Activated T-helper 17 cell treated with anti-CD3 and anti-CD28 coated beads, Interleukin-2, amount 50 U/mL, for 72 hours (primary cell): ENCODE results near the gene PRDX5. TPM values are rescaled to one million over a fixed set of nuclear protein-coding genes. Genes with fewer than 3 reads are reported as not detected.

ENCODE experiments used
- ATAC-seq: fragments of 150-1000 bp; cut with Tn5 transposase; replicated peaks from 2 replicates; pipeline ENCODE4 v1.10.0; 2021; ENCODE audit warnings: mild to moderate bottlenecking, moderate library complexity
- H3K27ac Mint-ChIP-seq: one replicate; pipeline ENCODE4 v1.8.0; 2022; ENCODE audit warnings: mixed read lengths
- H3K27me3 Mint-ChIP-seq: one replicate; pipeline ENCODE4 v1.8.0; 2022; ENCODE audit warnings: mixed read lengths
- H3K36me3 Mint-ChIP-seq: one replicate; pipeline ENCODE4 v1.8.0; 2022; ENCODE audit warnings: low read depth, mild to moderate bottlenecking, mixed read lengths
- H3K4me1 Mint-ChIP-seq: one replicate; pipeline ENCODE4 v1.8.0; 2022; ENCODE audit warnings: mixed read lengths
- H3K4me3 Mint-ChIP-seq: one replicate; pipeline ENCODE4 v1.8.0; 2022; ENCODE audit warnings: mild to moderate bottlenecking, mixed read lengths
- H3K9me3 Mint-ChIP-seq: one replicate; pipeline ENCODE4 v1.8.0; 2022; ENCODE audit warnings: mixed read lengths
- total RNA-seq, 2 donors: library from RNA; stranded (reverse); gene quantifications; one replicate each; pipeline ENCODE4 v1.2.3, GENCODE V29; 2022

PRDX5 gene
- total RNA-seq, 2 donors from 2014 or later: 124 to 164 TPM

- Mint-ChIP-seq H3K9me3 (no peaks in the 10 kb centered on the region), H3K27me3 (no peaks in the 10 kb centered on the region), H3K4me1 (peaks cover 19% of the 10 kb centered on the region), H3K4me3 (no peak overlapping the region), H3K36me3 (peaks cover 78% of the 10 kb centered on the region), H3K27ac (no peak overlapping the region)
- no peak for ATAC-seq
Measured at GRCh38 chr11:64361659-64362058, 43.7 kb downstream of the PRDX5 start.

GRCh38 chr11:64362339-64362738 is 44.4 kb downstream of the PRDX5 start:
- H3K4me1 Mint-ChIP-seq: peaks cover 17% of the 10 kb centered on the region
- H3K27me3 Mint-ChIP-seq: no peaks in the 10 kb centered on the region
- H3K9me3 Mint-ChIP-seq: no peaks in the 10 kb centered on the region
- peaks cover 81% of the 10 kb centered on the region for H3K36me3 Mint-ChIP-seq
- no peak for ATAC-seq
- H3K4me3 Mint-ChIP-seq: no peak overlapping the region
- H3K27ac Mint-ChIP-seq: no peak overlapping the region

- Mint-ChIP-seq H3K36me3 (peaks cover 93% of the 10 kb centered on the region), H3K27ac (peak overlapping the region; percentile 56), H3K4me1 (peaks cover 9% of the 10 kb centered on the region)
Measured at GRCh38 chr11:64364435-64364834, 46.5 kb downstream of the PRDX5 start.

GRCh38 chr11:64364911-64365310 is 47.0 kb downstream of the PRDX5 start:
- Mint-ChIP-seq H3K4me3 (no peak overlapping the region), H3K4me1 (peaks cover 4% of the 10 kb centered on the region), H3K27ac (no peak overlapping the region), H3K27me3 (no peaks in the 10 kb centered on the region), H3K9me3 (no peaks in the 10 kb centered on the region), H3K36me3 (peaks cover 92% of the 10 kb centered on the region)
- ATAC-seq: no peak

More at GRCh38 chr11:64364435-64364834, 46.5 kb downstream of the PRDX5 start:
- no peak for ATAC-seq
- Mint-ChIP-seq H3K9me3 (no peaks in the 10 kb centered on the region), H3K27me3 (no peaks in the 10 kb centered on the region), H3K4me3 (no peak overlapping the region)

GRCh38 chr11:64366751-64367150 is 48.8 kb downstream of the PRDX5 start:
- H3K27ac Mint-ChIP-seq: no peak overlapping the region
- H3K9me3 Mint-ChIP-seq: no peaks in the 10 kb centered on the region
- H3K36me3 Mint-ChIP-seq: peaks cover 90% of the 10 kb centered on the region
- H3K4me1 Mint-ChIP-seq: no peaks in the 10 kb centered on the region
- no peaks in the 10 kb centered on the region for H3K27me3 Mint-ChIP-seq
- no peak overlapping the region for H3K4me3 Mint-ChIP-seq
- ATAC-seq: no peak

GRCh38 chr11:64367931-64368672 is 50.2 kb downstream of the PRDX5 start:
- H3K27ac Mint-ChIP-seq: no peak overlapping the region
- no peak for ATAC-seq
- no peaks in the 10 kb centered on the region for H3K27me3 Mint-ChIP-seq
- no peaks in the 10 kb centered on the region for H3K4me1 Mint-ChIP-seq
- no peak overlapping the region for H3K4me3 Mint-ChIP-seq
- peaks cover 76% of the 10 kb centered on the region for H3K36me3 Mint-ChIP-seq
- H3K9me3 Mint-ChIP-seq: no peaks in the 10 kb centered on the region

GRCh38 chr11:64368673-64369074 is 50.8 kb downstream of the PRDX5 start:
- Mint-ChIP-seq H3K27me3 (no peaks in the 10 kb centered on the region), H3K9me3 (no peaks in the 10 kb centered on the region), H3K4me3 (no peak overlapping the region), H3K27ac (no peak overlapping the region), H3K4me1 (no peaks in the 10 kb centered on the region), H3K36me3 (peaks cover 70% of the 10 kb centered on the region)
- no peak for ATAC-seq

GRCh38 chr11:64369440-64370421 is 51.8 kb downstream of the PRDX5 start:
- Mint-ChIP-seq H3K27me3 (no peaks in the 10 kb centered on the region), H3K4me3 (no peak overlapping the region), H3K9me3 (no peaks in the 10 kb centered on the region), H3K27ac (no peak overlapping the region), H3K4me1 (no peaks in the 10 kb centered on the region), H3K36me3 (peaks cover 60% of the 10 kb centered on the region)
- no peak for ATAC-seq

- peaks cover 45% of the 10 kb centered on the region for H3K36me3 Mint-ChIP-seq
- H3K27me3 Mint-ChIP-seq: no peaks in the 10 kb centered on the region
- H3K27ac Mint-ChIP-seq: no peak overlapping the region
- no peaks in the 10 kb centered on the region for H3K9me3 Mint-ChIP-seq
- H3K4me1 Mint-ChIP-seq: no peaks in the 10 kb centered on the region
- no peak overlapping the region for H3K4me3 Mint-ChIP-seq
- ATAC-seq: no peak
Measured at GRCh38 chr11:64371201-64371600, 53.3 kb downstream of the PRDX5 start.

Other genes starting within 250 kb of the PRDX5 start
- 1 to 10 TPM; 5.4 to 9.6 TPM for gene MACROD1, start 152.0 kb upstream of the PRDX5 start, total RNA-seq
- 100 to 1,000 TPM; 259 to 462 TPM for gene STIP1, start 131.9 kb upstream of the PRDX5 start, total RNA-seq
- gene FERMT3, start 111.4 kb upstream of the PRDX5 start, total RNA-seq: 100 to 1,000 TPM; 172 to 191 TPM
- 10 to 100 TPM; 20.3 to 48.4 TPM for gene TRPT1, start 91.9 kb upstream of the PRDX5 start, total RNA-seq
- 10 to 100 TPM; 77.4 to 98.4 TPM for gene NUDT22, start 91.8 kb upstream of the PRDX5 start, total RNA-seq
- 10 to 100 TPM; 19.9 to 39.7 TPM for gene DNAJC4, start 87.6 kb upstream of the PRDX5 start, total RNA-seq
- gene VEGFB, start 83.5 kb upstream of the PRDX5 start, total RNA-seq: 10 to 100 TPM; 74.1 to 83.5 TPM
- 10 to 100 TPM; 16.3 to 45.2 TPM for gene FKBP2, start 77.0 kb upstream of the PRDX5 start, total RNA-seq
- gene PPP1R14B, start 71.2 kb upstream of the PRDX5 start, total RNA-seq: 100 to 1,000 TPM; 236 to 276 TPM
- gene PLCB3, start 66.6 kb upstream of the PRDX5 start, total RNA-seq: 10 to 100 TPM; 13.1 to 22.8 TPM
- gene BAD, start 33.5 kb upstream of the PRDX5 start, total RNA-seq: 10 to 100 TPM; 21.5 to 38.5 TPM
- 10 to 100 TPM; 40.6 to 41.4 TPM for gene GPR137, start 32.3 kb upstream of the PRDX5 start, total RNA-seq
- gene KCNK4, start 26.8 kb upstream of the PRDX5 start, total RNA-seq: not detected
- gene CATSPERZ, start 17.8 kb upstream of the PRDX5 start, total RNA-seq: not detected
- gene ESRRA, start 12.6 kb upstream of the PRDX5 start, total RNA-seq: 10 to 100 TPM; 31.2 to 55.7 TPM
- gene TRMT112, start 562 bp upstream of the PRDX5 start, total RNA-seq: 100 to 1,000 TPM; 157 to 218 TPM
- 100 to 1,000 TPM; 120 to 125 TPM for gene CCDC88B, start 22.1 kb downstream of the PRDX5 start, total RNA-seq
- gene RPS6KA4, start 41.0 kb downstream of the PRDX5 start, total RNA-seq: 10 to 100 TPM; 14.8 to 33.3 TPM
- gene SLC22A11, start 237.8 kb downstream of the PRDX5 start, total RNA-seq: not detected